SU-DHL-6 (cell line): ENCODE data around the gene SLC35A3.

ENCODE experiments used
- CTCF ChIP-seq: fragments of 200-600 bp; sonication (generic); IDR thresholded peaks from one replicate; pipeline ENCODE4 v1.5.1; 2017; ENCODE audit warnings: antibody characterized with exemption, mild to moderate bottlenecking, low read length, moderate library complexity; ENCODE audit not compliant: insufficient read depth, poor library complexity, severe bottlenecking
- EZH2phosphoT487 ChIP-seq: fragments of 200-600 bp; sonication (generic), shearing (Covaris generic); conservative IDR thresholded peaks from 2 replicates; pipeline ENCODE4 v1.6.1; 2018; ENCODE audit warnings: mild to moderate bottlenecking, antibody characterized with exemption, low read length, moderate library complexity, mixed read lengths

GRCh38 chr1:100061681-100062080 lies 91.9 kb downstream of the SLC35A3 start:
- TF ChIP-seq CTCF (no peak), EZH2phosphoT487 (no peak)
